ENCODE measurements around the gene ATE1. TPM values are rescaled to one million over a fixed set of nuclear protein-coding genes. Genes with fewer than 3 reads are reported as not detected.
A peak's percentile ranks its signal among the peaks of the same experiment; 100 is the strongest.

ATE1 gene
- polyA plus RNA-seq, 1 donor: 23.4 TPM

- no peak overlapping the region for H3K4me3 ChIP-seq (ENCODE audit: low read length)
- peaks cover 28% of the 10 kb centered on the region for H3K36me3 ChIP-seq (ENCODE audit: control insufficient read depth, insufficient read depth, low read length)
- H3K4me1 ChIP-seq (ENCODE audit: control insufficient read depth, insufficient read depth, low read length): no peaks in the 10 kb centered on the region
- no peaks in the 10 kb centered on the region for H3K9me3 ChIP-seq (ENCODE audit: control insufficient read depth, low read depth, low read length)
- no peaks in the 10 kb centered on the region for H3K27me3 ChIP-seq (ENCODE audit: control insufficient read depth, insufficient read depth, low read length)
- WGBS (ENCODE audit: insufficient coverage, low lambda C conversion rate): 90% methylated on average over 3 of the region's 3 CpGs
- H3K27ac ChIP-seq (ENCODE audit: low read length): no peak overlapping the region
- DNase-seq: no peak
These were observed 31.8 kb upstream of the ATE1 start for GRCh38 chr10:121959671-121960070.

- Histone ChIP-seq H3K27ac (ENCODE audit: low read length) (no peak overlapping the region), H3K36me3 (ENCODE audit: control insufficient read depth, insufficient read depth, low read length) (peaks cover 20% of the 10 kb centered on the region), H3K27me3 (ENCODE audit: control insufficient read depth, insufficient read depth, low read length) (no peaks in the 10 kb centered on the region), H3K9me3 (ENCODE audit: control insufficient read depth, low read depth, low read length) (no peaks in the 10 kb centered on the region), H3K4me3 (ENCODE audit: low read length) (no peak overlapping the region), H3K4me1 (ENCODE audit: control insufficient read depth, insufficient read depth, low read length) (no peaks in the 10 kb centered on the region)
- WGBS (ENCODE audit: insufficient coverage, low lambda C conversion rate): 100% methylated on average over 3 of the region's 7 CpGs
- DNase-seq: no peak
These were observed 28.6 kb upstream of the ATE1 start for GRCh38 chr10:121956111-121957061.

- H3K27ac ChIP-seq (ENCODE audit: low read length): no peak overlapping the region
- DNase-seq: no peak
- no peaks in the 10 kb centered on the region for H3K9me3 ChIP-seq (ENCODE audit: control insufficient read depth, low read depth, low read length)
- H3K27me3 ChIP-seq (ENCODE audit: control insufficient read depth, insufficient read depth, low read length): no peaks in the 10 kb centered on the region
- peaks cover 10% of the 10 kb centered on the region for H3K36me3 ChIP-seq (ENCODE audit: control insufficient read depth, insufficient read depth, low read length)
- H3K4me1 ChIP-seq (ENCODE audit: control insufficient read depth, insufficient read depth, low read length): peaks cover 18% of the 10 kb centered on the region
- no peak overlapping the region for H3K4me3 ChIP-seq (ENCODE audit: low read length)
- no CpG with 5 or more reads among the region's 5 CpGs for WGBS (ENCODE audit: insufficient coverage, low lambda C conversion rate)
These were observed 24.4 kb upstream of the ATE1 start for GRCh38 chr10:121952226-121952625.

- DNase-seq: peak in 1 of 2 donors; percentile 50
- no peak overlapping the region for H3K27ac ChIP-seq (ENCODE audit: low read length)
- H3K36me3 ChIP-seq (ENCODE audit: control insufficient read depth, insufficient read depth, low read length): no peaks in the 10 kb centered on the region
- no peaks in the 10 kb centered on the region for H3K9me3 ChIP-seq (ENCODE audit: control insufficient read depth, low read depth, low read length)
- H3K4me3 ChIP-seq (ENCODE audit: low read length): no peak overlapping the region
- 20% methylated on average over 1 of the region's 3 CpGs for WGBS (ENCODE audit: insufficient coverage, low lambda C conversion rate)
- H3K27me3 ChIP-seq (ENCODE audit: control insufficient read depth, insufficient read depth, low read length): no peaks in the 10 kb centered on the region
- peaks cover 18% of the 10 kb centered on the region for H3K4me1 ChIP-seq (ENCODE audit: control insufficient read depth, insufficient read depth, low read length)
These were observed 21.6 kb upstream of the ATE1 start for GRCh38 chr10:121949451-121949850.

GRCh38 chr10:121949049-121949448 is 21.2 kb upstream of the ATE1 start:
- Histone ChIP-seq H3K36me3 (ENCODE audit: control insufficient read depth, insufficient read depth, low read length) (no peaks in the 10 kb centered on the region), H3K27me3 (ENCODE audit: control insufficient read depth, insufficient read depth, low read length) (no peaks in the 10 kb centered on the region), H3K4me3 (ENCODE audit: low read length) (no peak overlapping the region), H3K27ac (ENCODE audit: low read length) (no peak overlapping the region), H3K4me1 (ENCODE audit: control insufficient read depth, insufficient read depth, low read length) (peaks cover 18% of the 10 kb centered on the region), H3K9me3 (ENCODE audit: control insufficient read depth, low read depth, low read length) (no peaks in the 10 kb centered on the region)
- no peak for DNase-seq
- WGBS (ENCODE audit: insufficient coverage, low lambda C conversion rate): no CpG with 5 or more reads among the region's 2 CpGs

GRCh38 chr10:121947343-121948330 is 19.8 kb upstream of the ATE1 start:
- Histone ChIP-seq H3K4me1 (ENCODE audit: control insufficient read depth, insufficient read depth, low read length) (peaks cover 23% of the 10 kb centered on the region), H3K4me3 (ENCODE audit: low read length) (no peak overlapping the region), H3K27me3 (ENCODE audit: control insufficient read depth, insufficient read depth, low read length) (no peaks in the 10 kb centered on the region), H3K36me3 (ENCODE audit: control insufficient read depth, insufficient read depth, low read length) (no peaks in the 10 kb centered on the region), H3K27ac (ENCODE audit: low read length) (no peak overlapping the region), H3K9me3 (ENCODE audit: control insufficient read depth, low read depth, low read length) (no peaks in the 10 kb centered on the region)
- no CpG with 5 or more reads among the region's 7 CpGs for WGBS (ENCODE audit: insufficient coverage, low lambda C conversion rate)
- peak in 1 of 2 donors; percentile 16 for DNase-seq

- no peaks in the 10 kb centered on the region for H3K9me3 ChIP-seq (ENCODE audit: control insufficient read depth, low read depth, low read length)
- 22% methylated on average over 1 of the region's 2 CpGs for WGBS (ENCODE audit: insufficient coverage, low lambda C conversion rate)
- H3K4me3 ChIP-seq (ENCODE audit: low read length): no peak overlapping the region
- peaks cover 6% of the 10 kb centered on the region for H3K4me1 ChIP-seq (ENCODE audit: control insufficient read depth, insufficient read depth, low read length)
- DNase-seq: peak in 1 of 2 donors; percentile 49
- H3K27me3 ChIP-seq (ENCODE audit: control insufficient read depth, insufficient read depth, low read length): no peaks in the 10 kb centered on the region
- H3K36me3 ChIP-seq (ENCODE audit: control insufficient read depth, insufficient read depth, low read length): no peaks in the 10 kb centered on the region
- no peak overlapping the region for H3K27ac ChIP-seq (ENCODE audit: low read length)
These were observed 15.1 kb upstream of the ATE1 start for GRCh38 chr10:121942749-121943416.

- peaks cover 8% of the 10 kb centered on the region for H3K4me1 ChIP-seq (ENCODE audit: control insufficient read depth, insufficient read depth, low read length)
- H3K36me3 ChIP-seq (ENCODE audit: control insufficient read depth, insufficient read depth, low read length): no peaks in the 10 kb centered on the region
- no peaks in the 10 kb centered on the region for H3K9me3 ChIP-seq (ENCODE audit: control insufficient read depth, low read depth, low read length)
- H3K4me3 ChIP-seq (ENCODE audit: low read length): no peak overlapping the region
- H3K27ac ChIP-seq (ENCODE audit: low read length): no peak overlapping the region
- DNase-seq: no peak
- H3K27me3 ChIP-seq (ENCODE audit: control insufficient read depth, insufficient read depth, low read length): no peaks in the 10 kb centered on the region
- no CpG with 5 or more reads among the region's 3 CpGs for WGBS (ENCODE audit: insufficient coverage, low lambda C conversion rate)
These were observed 13.7 kb upstream of the ATE1 start for GRCh38 chr10:121941532-121941931.

- peaks cover 6% of the 10 kb centered on the region for H3K9me3 ChIP-seq (ENCODE audit: control insufficient read depth, low read depth, low read length)
- peak overlapping the region; percentile 68 for H3K27ac ChIP-seq (ENCODE audit: low read length)
- H3K36me3 ChIP-seq (ENCODE audit: control insufficient read depth, insufficient read depth, low read length): no peaks in the 10 kb centered on the region
- no CpG with 5 or more reads among the region's 2 CpGs for WGBS (ENCODE audit: insufficient coverage, low lambda C conversion rate)
- no peaks in the 10 kb centered on the region for H3K27me3 ChIP-seq (ENCODE audit: control insufficient read depth, insufficient read depth, low read length)
- DNase-seq: no peak
- H3K4me1 ChIP-seq (ENCODE audit: control insufficient read depth, insufficient read depth, low read length): peaks cover 13% of the 10 kb centered on the region
- no peak overlapping the region for H3K4me3 ChIP-seq (ENCODE audit: low read length)
These were observed 8.5 kb upstream of the ATE1 start for GRCh38 chr10:121936295-121936694.

GRCh38 chr10:121935702-121936101 is 7.9 kb upstream of the ATE1 start:
- Histone ChIP-seq H3K4me3 (ENCODE audit: low read length) (no peak overlapping the region), H3K27me3 (ENCODE audit: control insufficient read depth, insufficient read depth, low read length) (no peaks in the 10 kb centered on the region), H3K4me1 (ENCODE audit: control insufficient read depth, insufficient read depth, low read length) (peaks cover 18% of the 10 kb centered on the region), H3K9me3 (ENCODE audit: control insufficient read depth, low read depth, low read length) (peaks cover 6% of the 10 kb centered on the region), H3K36me3 (ENCODE audit: control insufficient read depth, insufficient read depth, low read length) (no peaks in the 10 kb centered on the region), H3K27ac (ENCODE audit: low read length) (peak overlapping the region; percentile 71)
- no CpG with 5 or more reads among the region's 7 CpGs for WGBS (ENCODE audit: insufficient coverage, low lambda C conversion rate)
- peak; percentile 93 to 98 for DNase-seq

Measured in large intestine (tissue), 3 donors.